HG03442 (cell line): ENCODE data around the gene CACNA2D3.

Experiments
- ATAC-seq: cut with Tn5 transposase; IDR thresholded peaks from one replicate; pipeline ENCODE4 v1.9.1; 2021; ENCODE audit warnings: mild to moderate bottlenecking, moderate library complexity; ENCODE audit not compliant: unreplicated experiment

CACNA2D3 gene

DNA sequence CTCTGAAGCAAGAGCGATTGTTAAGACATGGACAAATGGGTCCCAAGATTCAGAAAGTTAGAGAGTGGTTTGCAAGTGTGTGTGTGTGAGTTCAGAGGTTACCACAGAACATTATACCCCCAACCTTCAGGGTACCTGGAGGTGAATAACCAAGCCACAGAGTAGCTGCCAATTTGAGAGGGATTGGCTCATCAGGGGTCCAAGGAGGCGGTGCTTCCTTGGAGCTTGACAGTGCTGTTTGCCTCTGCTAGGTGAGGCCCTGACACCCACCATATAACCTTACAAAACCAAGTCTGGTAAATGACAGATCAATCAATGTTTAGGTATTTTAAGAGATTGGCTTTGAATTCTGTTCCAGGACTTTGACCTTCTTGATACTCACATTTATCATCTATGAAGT is 769.8 kb downstream of the CACNA2D3 start:
- ATAC-seq = no peak

DNA sequence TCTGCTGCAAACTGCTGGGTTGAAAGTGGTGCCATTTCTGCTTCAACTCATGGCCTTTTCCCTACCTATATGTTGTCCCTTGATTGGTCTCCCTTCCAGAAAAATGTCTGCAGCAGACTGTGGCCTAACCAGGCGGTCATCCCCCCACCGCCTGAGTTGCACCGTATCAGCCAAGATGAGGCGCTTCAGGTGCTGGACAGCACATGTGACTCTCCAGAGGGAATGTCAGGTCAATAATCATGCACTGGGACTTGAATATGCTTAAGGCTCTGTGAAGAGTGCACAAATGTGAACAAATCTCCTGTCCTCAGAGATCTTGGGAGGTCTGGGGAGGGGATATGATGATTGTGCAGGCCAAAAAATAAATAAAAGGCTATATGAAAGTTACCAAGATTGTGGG is 773.3 kb downstream of the CACNA2D3 start:
- ATAC-seq = no peak

DNA sequence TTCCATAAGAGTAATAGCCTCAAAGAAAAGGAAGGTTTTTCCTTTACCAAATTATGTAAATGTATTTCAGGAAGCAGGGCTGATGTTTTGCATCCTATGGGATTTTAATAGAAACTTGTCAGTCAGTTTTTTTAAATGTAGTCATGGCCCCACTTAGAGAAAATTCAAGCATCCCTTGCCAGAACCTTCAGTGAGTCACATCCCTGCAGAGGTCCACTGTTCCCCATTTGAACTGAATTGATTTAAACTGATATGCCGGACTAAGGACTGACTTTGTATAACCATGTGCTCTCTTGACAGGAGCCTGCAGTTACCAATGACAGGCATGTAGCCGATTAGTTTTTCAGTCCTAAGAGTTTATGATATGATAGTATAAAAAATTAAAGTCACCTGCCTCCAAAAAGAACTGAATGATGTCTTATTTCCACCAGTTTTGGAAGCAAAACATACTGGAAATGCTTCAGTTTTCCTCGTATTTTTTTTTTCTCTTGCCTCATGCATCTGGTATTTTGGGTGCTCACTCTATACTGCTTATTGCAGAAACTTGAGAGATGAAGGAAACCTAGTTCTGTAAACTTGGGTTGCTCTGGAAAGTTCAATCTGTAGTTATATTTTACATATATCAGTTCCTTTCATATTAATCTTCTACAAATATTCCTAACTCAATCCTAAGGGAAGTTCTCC is 774.8 kb downstream of the CACNA2D3 start:
- ATAC-seq = no peak

DNA sequence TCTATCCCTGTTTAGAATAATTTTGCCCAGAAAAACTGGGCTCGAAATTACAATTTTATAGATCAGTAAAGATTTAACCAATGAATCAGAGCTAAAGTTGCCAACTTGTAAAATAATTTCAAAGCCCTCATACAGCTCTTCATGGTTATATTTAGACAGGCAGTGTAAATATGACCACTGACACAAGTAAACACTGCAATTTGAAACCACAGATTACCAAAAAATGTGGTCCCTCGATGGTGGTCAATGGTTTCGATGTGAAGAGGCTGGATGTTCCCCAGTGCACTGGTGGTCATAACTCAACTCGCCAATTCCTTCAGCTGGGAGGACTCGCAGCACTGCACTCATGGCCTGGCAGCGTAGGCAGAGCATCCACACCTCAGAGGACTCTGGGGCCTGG is 776.9 kb downstream of the CACNA2D3 start:
- no peak for ATAC-seq

DNA sequence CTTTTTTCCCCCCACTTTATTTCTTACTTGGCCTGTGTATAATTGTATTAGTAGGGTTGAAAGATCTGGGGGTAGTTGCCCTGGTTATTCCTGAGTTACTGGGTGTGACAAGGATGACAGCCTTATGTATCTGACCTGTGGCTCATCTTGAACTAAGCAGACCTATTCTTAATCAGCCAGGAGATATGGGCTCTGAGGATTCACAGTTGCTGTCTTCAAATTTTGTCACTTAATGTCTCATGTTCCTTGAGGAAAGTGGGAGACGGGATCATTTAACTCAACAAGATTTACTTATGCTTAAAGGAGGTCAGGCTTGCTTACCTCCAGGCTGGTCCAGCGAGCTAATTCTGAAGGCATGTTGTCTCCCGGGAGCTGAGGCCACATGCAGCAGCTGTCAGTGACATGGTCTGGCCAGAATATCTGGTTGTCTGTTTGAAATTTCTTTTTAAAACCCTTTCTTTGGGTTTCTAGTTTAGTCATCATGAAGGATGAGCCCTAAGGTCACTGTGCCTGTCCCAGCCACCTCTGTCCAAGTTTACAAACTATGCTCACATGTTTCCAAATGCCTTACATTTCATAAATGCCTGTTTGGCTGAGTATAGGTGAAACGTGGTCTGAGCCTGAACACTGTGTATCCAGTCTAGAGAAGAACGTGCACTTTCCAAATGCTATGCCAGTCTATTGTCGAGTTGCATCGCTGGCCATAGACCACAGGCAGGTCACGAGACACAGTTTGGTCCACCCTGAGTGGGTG is 778.7 kb downstream of the CACNA2D3 start:
- no peak for ATAC-seq

DNA sequence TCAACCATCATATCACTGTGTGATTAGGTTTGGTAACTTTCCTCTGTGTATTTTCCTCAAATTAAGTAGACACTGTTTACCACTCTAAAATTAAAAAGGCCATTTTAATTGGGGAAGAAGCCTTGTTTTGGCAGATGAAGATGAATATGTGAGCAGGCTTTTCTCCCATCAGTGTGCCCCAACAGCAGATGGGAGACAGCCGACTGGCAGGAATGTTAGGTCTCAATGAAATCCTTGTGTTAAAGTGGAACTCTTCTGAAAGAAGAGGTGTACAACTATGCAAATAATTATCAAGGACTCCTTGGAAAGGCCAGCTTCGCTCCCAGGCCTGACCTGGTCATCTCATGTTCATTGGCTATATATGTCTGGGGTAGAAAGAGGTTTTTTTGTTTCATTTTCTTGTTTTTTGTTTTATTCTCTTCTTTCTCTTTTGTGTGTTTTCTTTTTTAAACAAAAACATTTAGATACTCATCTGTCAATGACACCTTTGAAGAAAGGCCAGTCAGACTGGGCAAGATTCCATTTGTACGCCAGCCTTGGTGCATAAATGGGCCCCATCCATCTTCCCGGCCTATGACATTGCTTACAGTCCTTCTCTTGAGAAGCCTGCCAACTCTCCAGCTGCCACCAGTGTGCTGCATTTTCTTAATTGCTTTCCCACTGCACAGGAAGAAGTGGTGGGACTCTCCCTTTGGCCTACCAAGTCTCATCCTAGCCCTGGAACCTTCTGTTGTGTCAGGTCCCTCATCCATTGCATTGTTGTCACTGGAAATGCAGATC is 779.7 kb downstream of the CACNA2D3 start:
- ATAC-seq = no peak

DNA sequence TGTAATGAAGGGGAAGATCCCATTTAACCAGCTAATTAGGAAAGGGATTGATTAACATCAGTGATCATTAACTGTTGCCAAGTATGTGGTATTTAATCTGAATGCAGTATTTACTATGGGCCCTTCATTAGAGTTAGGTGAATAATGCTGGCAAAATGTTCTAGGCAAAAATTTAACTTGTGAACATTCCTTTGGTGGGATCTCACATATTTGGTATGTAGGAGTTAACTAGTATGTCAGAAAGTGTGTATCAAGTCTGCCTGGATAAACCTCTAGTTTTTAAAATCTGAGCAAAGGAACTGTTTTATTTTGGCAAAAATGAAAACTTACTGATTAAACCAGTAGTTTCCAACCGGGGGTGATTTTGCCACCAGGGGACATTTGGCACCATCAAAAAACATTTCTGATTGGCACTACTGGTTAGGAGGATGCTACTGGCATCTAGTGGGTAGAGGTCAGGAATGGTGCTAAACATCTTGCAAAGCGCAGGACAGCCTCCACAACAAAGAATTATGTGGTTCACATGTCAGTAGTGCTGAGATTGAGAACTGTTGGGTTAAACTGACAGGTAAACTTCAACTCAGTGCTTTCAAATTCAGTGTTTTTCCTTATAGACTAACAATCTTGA is 783.0 kb downstream of the CACNA2D3 start:
- ATAC-seq = no peak

DNA sequence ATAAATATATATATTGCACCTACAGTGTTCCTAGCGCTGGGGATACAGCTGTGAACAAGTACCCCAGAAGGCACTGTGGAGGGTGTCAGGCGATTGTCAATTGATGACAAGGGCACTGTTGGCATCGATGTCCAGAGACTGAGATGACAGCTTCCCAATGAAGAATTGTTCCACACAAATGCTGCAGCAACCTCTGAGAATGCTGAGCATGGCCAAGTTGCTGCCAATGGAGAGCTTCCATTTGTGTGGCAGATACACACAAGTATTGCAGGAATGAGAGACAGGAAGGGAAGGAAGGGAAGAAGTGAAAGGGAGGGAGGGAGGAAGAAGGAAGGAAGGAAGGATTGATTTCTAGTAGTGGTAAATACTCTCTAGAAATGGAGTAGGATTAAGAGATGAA is 783.6 kb downstream of the CACNA2D3 start:
- ATAC-seq = no peak

DNA sequence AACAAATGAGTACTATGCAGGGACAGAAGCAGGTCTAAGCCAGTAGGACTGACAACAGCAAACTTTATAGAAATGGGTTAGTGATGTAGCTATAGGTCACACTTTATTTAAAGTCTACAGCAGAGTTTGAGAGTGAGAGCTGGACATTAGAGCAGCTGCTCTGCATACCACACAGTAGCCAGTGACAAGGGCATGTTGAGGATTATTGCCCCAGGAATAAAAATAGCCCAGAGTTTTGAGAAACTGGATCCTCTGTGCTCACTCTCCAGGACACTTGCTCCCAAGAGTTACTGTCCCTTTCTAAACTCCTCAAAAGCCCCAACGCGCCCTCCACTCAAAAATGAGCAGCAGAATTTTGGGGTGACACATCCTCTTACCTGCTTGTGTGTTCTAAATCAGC is 784.4 kb downstream of the CACNA2D3 start:
- no peak for ATAC-seq

DNA sequence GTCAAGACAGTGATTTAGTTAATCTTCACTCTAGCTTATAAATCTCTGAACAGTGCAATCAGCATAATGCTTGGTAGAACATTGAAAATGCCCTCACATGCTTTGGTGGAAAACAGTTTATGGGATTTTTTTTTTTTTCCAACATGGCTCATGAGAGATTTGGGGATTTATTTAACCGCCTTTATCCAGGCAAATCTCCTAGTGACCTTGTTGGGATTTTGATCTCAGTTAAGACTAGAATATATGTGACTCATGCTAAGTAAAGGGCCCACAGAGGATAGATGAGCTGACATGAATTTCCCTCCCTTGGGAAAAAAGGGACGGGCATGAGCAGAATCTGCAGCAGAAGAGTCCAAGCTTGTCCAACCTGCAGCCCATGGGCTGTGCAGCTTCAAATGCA is 786.8 kb downstream of the CACNA2D3 start:
- ATAC-seq = no peak

DNA sequence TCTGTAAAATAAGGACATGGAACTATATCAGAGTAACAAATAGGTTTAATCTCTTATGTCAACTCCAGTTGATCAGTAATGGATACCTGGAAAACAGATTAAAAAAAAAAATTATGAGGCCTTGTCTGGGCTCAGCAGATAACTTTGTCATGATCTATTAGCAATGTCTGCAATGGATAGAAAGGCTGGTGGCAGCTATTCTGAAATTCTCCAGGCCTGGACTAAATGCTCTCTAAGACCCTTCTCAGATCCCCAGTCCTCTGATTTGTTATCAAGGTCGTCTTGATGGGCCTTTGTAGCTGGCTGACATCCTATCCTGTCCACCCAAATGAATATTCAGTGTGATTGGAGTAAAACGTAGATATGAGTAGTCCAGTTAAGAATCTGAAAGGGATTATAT is 791.8 kb downstream of the CACNA2D3 start:
- no peak for ATAC-seq

DNA sequence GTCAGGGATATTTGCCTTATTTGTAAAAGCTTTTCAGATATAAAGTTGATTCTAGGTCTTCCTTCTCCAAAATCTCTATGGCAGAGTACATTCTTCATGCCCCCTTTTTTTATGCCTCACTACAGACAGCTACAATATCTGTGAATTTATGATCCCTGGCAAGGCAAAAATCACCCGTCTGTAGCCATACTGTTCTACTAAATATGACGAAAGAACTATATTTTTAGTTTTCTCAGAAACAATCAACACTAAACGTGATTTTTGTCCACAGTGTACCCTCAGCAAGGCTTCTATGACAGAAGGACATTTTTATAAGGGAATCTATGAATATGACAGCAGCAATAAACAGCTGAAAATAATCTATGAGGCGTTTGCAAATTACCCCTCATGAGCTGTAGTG is 792.8 kb downstream of the CACNA2D3 start:
- ATAC-seq = no peak

DNA sequence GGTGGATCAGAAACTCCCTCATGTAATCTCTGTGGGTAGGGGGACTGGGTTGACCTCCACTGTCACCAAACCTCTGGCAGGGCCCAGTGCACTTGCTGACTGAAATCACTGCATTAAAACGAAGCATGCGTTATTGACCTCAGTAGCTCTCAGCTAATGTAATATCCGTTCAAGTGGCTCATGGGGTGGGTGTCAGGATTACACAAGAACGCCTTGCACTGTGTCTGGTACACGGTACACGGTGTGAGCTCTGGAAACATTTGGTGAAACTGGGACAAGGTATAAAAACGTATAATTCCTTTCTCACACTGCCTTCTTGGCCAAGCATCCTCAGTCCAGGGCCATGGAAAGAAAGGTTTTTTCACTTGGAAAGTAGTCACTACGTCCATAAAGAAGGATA is 793.6 kb downstream of the CACNA2D3 start:
- no peak for ATAC-seq

DNA sequence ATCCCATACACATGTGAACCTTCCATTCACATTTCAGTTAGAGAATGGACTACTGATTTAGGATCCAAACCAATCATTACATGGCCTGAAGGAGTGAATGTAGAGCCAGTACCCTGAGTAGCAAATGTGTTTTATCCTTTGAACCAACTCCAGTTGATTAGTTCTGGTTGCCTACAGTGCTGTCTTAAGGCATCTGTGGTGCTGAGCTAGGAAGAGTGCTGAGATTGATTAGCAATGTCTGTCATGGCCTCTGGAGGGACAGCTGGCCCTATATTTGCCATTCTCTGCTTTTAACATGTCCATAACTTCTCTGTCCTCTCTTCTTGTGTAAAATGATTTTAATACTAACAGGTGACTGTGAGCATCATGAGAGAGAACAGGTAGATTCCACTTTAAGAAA is 794.4 kb downstream of the CACNA2D3 start:
- ATAC-seq = no peak

DNA sequence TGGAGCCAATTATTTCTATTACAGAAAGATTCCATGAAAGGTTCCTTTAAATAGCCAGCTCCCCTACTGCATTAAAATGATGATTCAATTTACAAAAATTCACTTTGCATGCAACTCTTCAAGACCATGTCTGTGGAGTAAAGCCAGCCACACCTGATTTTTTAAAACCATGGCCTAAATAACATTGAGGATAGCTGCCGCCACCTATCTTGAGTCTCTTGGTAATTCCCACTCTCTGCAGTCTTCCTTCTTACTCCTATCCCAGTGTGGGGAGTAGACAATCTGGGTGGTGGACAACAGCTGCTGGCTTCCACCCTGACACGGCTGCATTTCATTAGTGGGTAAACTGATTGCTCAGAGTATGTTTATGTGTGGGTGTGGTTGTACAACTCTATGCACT is 794.8 kb downstream of the CACNA2D3 start:
- ATAC-seq = no peak

DNA sequence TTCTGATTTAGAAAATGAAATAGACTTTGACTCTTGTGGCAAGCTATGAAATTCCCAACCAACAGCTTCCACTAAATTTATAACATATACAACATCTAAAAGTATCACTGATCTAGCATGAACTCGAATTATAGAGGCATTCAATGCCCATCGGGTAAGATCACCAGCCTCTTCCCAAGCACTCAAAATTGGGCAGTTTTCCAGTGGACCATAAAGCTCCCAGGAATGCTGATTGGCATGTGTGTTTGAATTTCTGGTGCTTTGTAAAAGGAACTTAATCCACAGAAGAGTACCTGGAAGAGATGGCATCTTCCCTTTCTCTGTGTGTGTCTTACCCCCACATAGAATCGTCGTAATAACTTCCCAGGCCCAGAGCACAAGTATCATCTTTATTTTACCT is 795.5 kb downstream of the CACNA2D3 start:
- no peak for ATAC-seq

DNA sequence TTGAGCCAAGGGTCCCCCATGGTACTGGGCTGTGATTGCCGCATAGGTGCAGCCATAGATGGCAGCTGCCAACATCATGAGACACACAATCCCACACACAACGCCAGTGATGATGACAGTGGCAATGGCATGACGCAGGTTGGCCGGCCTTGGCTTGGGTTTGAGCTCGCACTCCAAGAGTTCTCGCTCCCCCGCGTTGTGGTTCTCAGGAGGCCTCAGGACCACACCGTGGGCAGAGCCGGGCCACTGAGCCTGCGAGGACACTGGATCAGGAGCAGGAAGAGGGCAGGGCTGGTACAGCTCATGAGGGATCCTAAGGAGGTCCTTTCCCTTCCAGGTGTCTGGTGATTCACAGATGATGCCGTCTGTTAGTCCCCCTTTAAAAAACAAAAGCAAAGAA is 796.2 kb downstream of the CACNA2D3 start:
- no peak for ATAC-seq

DNA sequence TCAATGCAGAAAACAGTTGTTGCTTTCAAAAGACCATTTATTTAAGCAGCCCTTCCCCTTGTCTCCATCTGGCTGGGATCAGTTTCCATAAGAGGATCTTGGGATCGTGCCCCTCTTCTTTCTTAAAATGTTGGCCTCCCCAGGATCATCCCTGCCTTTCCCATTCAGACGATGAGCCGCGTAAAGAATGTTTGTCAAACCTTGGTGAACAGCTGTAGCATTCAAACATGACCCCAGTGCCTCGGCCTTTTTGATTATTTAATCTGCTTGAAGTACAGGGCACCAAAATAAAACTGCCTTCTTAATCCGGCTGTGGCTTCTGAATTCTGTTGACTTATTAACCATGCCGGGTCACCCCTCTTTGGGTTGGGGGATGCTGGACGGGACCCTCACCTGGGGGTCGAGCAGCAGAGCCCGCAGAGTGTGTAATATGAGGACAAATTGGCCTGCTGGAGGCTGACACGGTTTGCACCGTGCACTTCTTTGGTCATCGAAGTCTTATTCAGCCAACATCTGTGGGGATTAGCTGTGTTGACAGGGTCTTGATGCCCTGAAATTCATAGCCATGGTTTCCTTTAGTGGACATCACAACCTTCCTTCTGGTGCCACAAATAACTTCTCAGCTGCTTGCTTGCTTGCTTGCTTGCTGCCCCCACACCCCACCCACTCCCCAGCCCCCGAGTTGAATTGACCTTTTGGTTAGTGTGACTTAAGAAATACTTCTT is 805.9 kb downstream of the CACNA2D3 start, which contains the start of gene LRTM1:
Gene LRTM1 (minus strand): TSS at position 14 of the 725 bp plus-strand sequence. CDS start 148 bp downstream, outside the sequence.
- ATAC-seq = no peak

DNA sequence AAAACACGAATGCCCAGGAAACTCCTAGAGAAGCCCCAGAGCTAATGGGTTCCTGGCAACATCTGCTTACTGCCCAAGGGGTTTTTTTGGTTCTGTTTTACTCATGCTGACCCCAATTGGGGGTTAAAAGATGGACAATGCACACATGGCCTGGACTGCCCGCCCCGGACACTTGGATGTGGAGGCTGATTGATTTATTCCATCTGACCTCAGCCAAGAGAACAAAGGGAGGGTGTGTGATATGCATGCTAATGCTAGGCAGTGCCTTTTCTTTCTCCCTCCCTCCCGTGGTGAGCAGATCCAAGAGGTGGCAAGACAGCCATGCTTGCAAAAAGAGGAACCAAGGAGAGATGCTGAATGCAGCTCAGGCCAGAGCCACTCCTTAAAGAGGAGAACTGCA is 808.8 kb downstream of the CACNA2D3 start:
- ATAC-seq = no peak

DNA sequence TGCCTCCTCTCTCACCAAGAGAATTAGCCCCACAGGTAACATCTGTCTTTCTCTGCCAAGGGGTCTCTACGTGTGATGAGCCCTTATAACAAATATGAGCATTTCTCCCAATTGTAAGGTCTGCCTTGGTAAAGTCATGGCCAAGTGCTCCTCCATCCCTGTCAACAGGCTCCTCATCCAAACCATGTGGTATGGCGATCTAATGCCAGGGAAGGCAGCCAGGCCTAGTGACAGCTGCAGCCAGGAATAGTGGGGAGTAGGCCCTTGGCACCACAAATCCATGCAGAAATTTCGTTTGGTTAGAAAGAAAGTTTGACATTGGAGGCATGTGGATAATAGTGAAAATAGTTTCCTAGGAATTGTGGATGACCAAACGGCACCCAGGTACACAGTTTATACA is 810.3 kb downstream of the CACNA2D3 start:
- no peak for ATAC-seq

DNA sequence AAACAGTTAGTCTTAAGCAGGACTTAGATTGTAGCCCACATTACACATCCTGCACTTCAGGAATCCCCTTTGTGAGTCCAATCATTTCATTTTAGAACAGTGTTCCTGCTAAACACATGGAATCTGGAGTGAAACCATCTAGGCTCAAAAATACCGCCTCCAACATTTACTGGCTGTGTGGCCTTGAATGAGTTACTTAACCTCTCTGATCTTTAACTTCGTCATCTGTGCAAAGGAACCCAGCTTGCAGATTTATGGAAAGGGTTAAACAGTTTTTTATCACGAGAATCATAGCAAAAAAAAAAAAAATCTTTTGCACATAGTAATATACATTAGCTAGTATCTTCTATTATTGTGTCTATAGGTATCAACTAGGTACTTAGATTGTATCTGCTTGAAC is 813.5 kb downstream of the CACNA2D3 start:
- no peak for ATAC-seq
